Measurements from ENCODE around the gene KLRC1.
"Not testable (repeated sequence)": the region's sequence is repeated elsewhere in the genome, so short reads cannot be mapped to it uniquely, and the experiment has no call there.

KLRC1 gene

GRCh38 chr12:10420334-10420733, 32.8 kb downstream of the KLRC1 start, which contains the start of gene KLRC3:
Gene KLRC3, minus strand, starts transcription at chr12:10420595. Its CDS starts 45 bp downstream, at chr12:10420550.
- not testable (repeated sequence) for H3K36me3 ChIP-seq (replicated peaks in 1 of 2; ENCODE audit: control insufficient read depth in 2 of 2, insufficient read depth in 2 of 2, low read length in 2 of 2); H2BK120ac ChIP-seq (ENCODE audit: low read depth, low read length); H3K27me3 ChIP-seq (ENCODE audit: control insufficient read depth in 3 of 3, insufficient read depth in 3 of 3, low read depth in 1 of 3, low read length in 3 of 3); H3K9me3 ChIP-seq (replicated peaks in 1 of 2; ENCODE audit: control insufficient read depth in 2 of 2, insufficient read depth in 1 of 2, low read depth in 1 of 2, low read length in 2 of 2); H2BK15ac ChIP-seq (ENCODE audit: low read length); H3K79me1 ChIP-seq (ENCODE audit: low read depth, low read length); H4K8ac ChIP-seq (ENCODE audit: low read depth, low read length); H3K23ac ChIP-seq (ENCODE audit: low read depth, low read length, poor library complexity); H4K91ac ChIP-seq (ENCODE audit: low read depth, low read length, poor library complexity); H3K18ac ChIP-seq (ENCODE audit: low read length); H2AFZ ChIP-seq (ENCODE audit: low read length); H3K4me3 ChIP-seq (ENCODE audit: low read length in 2 of 2); H3K4me1 ChIP-seq (ENCODE audit: control insufficient read depth in 2 of 2, insufficient read depth in 1 of 2, low read depth in 1 of 2, low read length in 2 of 2); H2BK12ac ChIP-seq (ENCODE audit: low read length); H3K4ac ChIP-seq (ENCODE audit: low read length); H3K4me2 ChIP-seq (ENCODE audit: insufficient read depth, low read length, poor library complexity, severe bottlenecking); H2BK5ac ChIP-seq (ENCODE audit: low read length); H3K27ac ChIP-seq (replicated peaks; ENCODE audit: low read length); H3K14ac ChIP-seq (ENCODE audit: low read length); H3K9ac ChIP-seq (ENCODE audit: low read depth, low read length, poor library complexity); DNase-seq (ENCODE audit: low spot score); H2AK5ac ChIP-seq (ENCODE audit: low read depth, low read length)
- no CpG with 5 or more reads among the region's 1 CpG for WGBS, 2 donors (ENCODE audit: extremely low coverage in 2 of 2, insufficient read length in 2 of 2, insufficient replicate concordance in 1 of 2)

GRCh38 chr12:10409392-10409791, 43.8 kb downstream of the KLRC1 start, which contains the start of gene KLRC4:
Gene KLRC4, minus strand, starts transcription at chr12:10409757. Its CDS starts 182 bp downstream, at chr12:10409575.
- Histone ChIP-seq H3K18ac (ENCODE audit: low read length) (no peak within 1 kb of the TSS), H3K23ac (ENCODE audit: low read depth, low read length, poor library complexity) (no peak within 1 kb of the TSS), H3K27me3 (ENCODE audit: control insufficient read depth in 3 of 3, insufficient read depth in 3 of 3, low read depth in 1 of 3, low read length in 3 of 3) (no peaks in the 10 kb centered on the region), H3K27ac (replicated peaks; ENCODE audit: low read length) (no peak within 1 kb of the TSS), H3K4ac (ENCODE audit: low read length) (no peak within 1 kb of the TSS), H2BK120ac (ENCODE audit: low read depth, low read length) (no peak within 1 kb of the TSS), H3K79me1 (ENCODE audit: low read depth, low read length) (no peaks in the 10 kb centered on the region), H4K8ac (ENCODE audit: low read depth, low read length) (no peak within 1 kb of the TSS), H3K4me3 (ENCODE audit: low read length in 2 of 2) (no peak within 1 kb of the TSS), H2BK12ac (ENCODE audit: low read length) (no peak within 1 kb of the TSS), H3K9ac (ENCODE audit: low read depth, low read length, poor library complexity) (no peak within 1 kb of the TSS), H2BK15ac (ENCODE audit: low read length) (no peak within 1 kb of the TSS), H2AFZ (ENCODE audit: low read length) (no peak within 1 kb of the TSS), H2AK5ac (ENCODE audit: low read depth, low read length) (no peak within 1 kb of the TSS), H3K4me2 (ENCODE audit: insufficient read depth, low read length, poor library complexity, severe bottlenecking) (no peak within 1 kb of the TSS), H3K4me1 (ENCODE audit: control insufficient read depth in 2 of 2, insufficient read depth in 1 of 2, low read depth in 1 of 2, low read length in 2 of 2) (no peaks in the 10 kb centered on the region), H3K36me3 (replicated peaks in 1 of 2; ENCODE audit: control insufficient read depth in 2 of 2, insufficient read depth in 2 of 2, low read length in 2 of 2) (no peaks in the 10 kb centered on the region), H4K91ac (ENCODE audit: low read depth, low read length, poor library complexity) (no peak within 1 kb of the TSS), H3K9me3 (replicated peaks in 1 of 2; ENCODE audit: control insufficient read depth in 2 of 2, insufficient read depth in 1 of 2, low read depth in 1 of 2, low read length in 2 of 2) (no peaks in the 10 kb centered on the region), H2BK5ac (ENCODE audit: low read length) (no peak within 1 kb of the TSS), H3K14ac (ENCODE audit: low read length) (no peak within 1 kb of the TSS)
- DNase-seq (ENCODE audit: low spot score) = no peak
- no CpG with 5 or more reads among the region's 1 CpG for WGBS, 2 donors (ENCODE audit: extremely low coverage in 2 of 2, insufficient read length in 2 of 2, insufficient replicate concordance in 1 of 2)

GRCh38 chr12:10408842-10409241, 44.3 kb downstream of the KLRC1 start:
- Histone ChIP-seq H2AK5ac (ENCODE audit: low read depth, low read length) (no peak overlapping the region), H3K4me3 (ENCODE audit: low read length in 2 of 2) (no peak overlapping the region), H3K4me1 (ENCODE audit: control insufficient read depth in 2 of 2, insufficient read depth in 1 of 2, low read depth in 1 of 2, low read length in 2 of 2) (no peaks in the 10 kb centered on the region), H3K18ac (ENCODE audit: low read length) (no peak overlapping the region), H4K8ac (ENCODE audit: low read depth, low read length) (no peak overlapping the region), H3K27me3 (ENCODE audit: control insufficient read depth in 3 of 3, insufficient read depth in 3 of 3, low read depth in 1 of 3, low read length in 3 of 3) (no peaks in the 10 kb centered on the region), H3K36me3 (replicated peaks in 1 of 2; ENCODE audit: control insufficient read depth in 2 of 2, insufficient read depth in 2 of 2, low read length in 2 of 2) (no peaks in the 10 kb centered on the region), H3K9ac (ENCODE audit: low read depth, low read length, poor library complexity) (no peak overlapping the region), H3K14ac (ENCODE audit: low read length) (no peak overlapping the region), H2BK5ac (ENCODE audit: low read length) (no peak overlapping the region), H2BK120ac (ENCODE audit: low read depth, low read length) (no peak overlapping the region), H3K4me2 (ENCODE audit: insufficient read depth, low read length, poor library complexity, severe bottlenecking) (no peak overlapping the region), H2AFZ (ENCODE audit: low read length) (no peak overlapping the region), H2BK15ac (ENCODE audit: low read length) (no peak overlapping the region), H3K27ac (replicated peaks; ENCODE audit: low read length) (no peak overlapping the region), H4K91ac (ENCODE audit: low read depth, low read length, poor library complexity) (no peak overlapping the region), H3K79me1 (ENCODE audit: low read depth, low read length) (no peaks in the 10 kb centered on the region), H3K23ac (ENCODE audit: low read depth, low read length, poor library complexity) (no peak overlapping the region), H2BK12ac (ENCODE audit: low read length) (no peak overlapping the region), H3K4ac (ENCODE audit: low read length) (no peak overlapping the region), H3K9me3 (replicated peaks in 1 of 2; ENCODE audit: control insufficient read depth in 2 of 2, insufficient read depth in 1 of 2, low read depth in 1 of 2, low read length in 2 of 2) (no peaks in the 10 kb centered on the region)
- WGBS, 2 donors (ENCODE audit: extremely low coverage in 2 of 2, insufficient read length in 2 of 2, insufficient replicate concordance in 1 of 2) = no CpG with 5 or more reads among the region's 3 CpGs
- no peak for DNase-seq (ENCODE audit: low spot score)

- no peaks in the 10 kb centered on the region for H3K9me3 ChIP-seq (replicated peaks in 1 of 2; ENCODE audit: control insufficient read depth in 2 of 2, insufficient read depth in 1 of 2, low read depth in 1 of 2, low read length in 2 of 2)
- no peak overlapping the region for H3K9ac ChIP-seq (ENCODE audit: low read depth, low read length, poor library complexity)
- H3K18ac ChIP-seq (ENCODE audit: low read length) = no peak overlapping the region
- no peak overlapping the region for H2BK120ac ChIP-seq (ENCODE audit: low read depth, low read length)
- no peak overlapping the region for H3K4ac ChIP-seq (ENCODE audit: low read length)
- H3K4me1 ChIP-seq (ENCODE audit: control insufficient read depth in 2 of 2, insufficient read depth in 1 of 2, low read depth in 1 of 2, low read length in 2 of 2) = no peaks in the 10 kb centered on the region
- H4K91ac ChIP-seq (ENCODE audit: low read depth, low read length, poor library complexity) = no peak overlapping the region
- H2BK5ac ChIP-seq (ENCODE audit: low read length) = no peak overlapping the region
- H2AFZ ChIP-seq (ENCODE audit: low read length) = peak overlapping the region; percentile 36
- no peak overlapping the region for H4K8ac ChIP-seq (ENCODE audit: low read depth, low read length)
- H3K27ac ChIP-seq (replicated peaks; ENCODE audit: low read length) = no peak overlapping the region
- no peak overlapping the region for H3K14ac ChIP-seq (ENCODE audit: low read length)
- no peaks in the 10 kb centered on the region for H3K27me3 ChIP-seq (ENCODE audit: control insufficient read depth in 3 of 3, insufficient read depth in 3 of 3, low read depth in 1 of 3, low read length in 3 of 3)
- no peak overlapping the region for H2BK12ac ChIP-seq (ENCODE audit: low read length)
- H3K36me3 ChIP-seq (replicated peaks in 1 of 2; ENCODE audit: control insufficient read depth in 2 of 2, insufficient read depth in 2 of 2, low read length in 2 of 2) = no peaks in the 10 kb centered on the region
- no peak overlapping the region for H3K4me3 ChIP-seq (ENCODE audit: low read length in 2 of 2)
- no peaks in the 10 kb centered on the region for H3K79me1 ChIP-seq (ENCODE audit: low read depth, low read length)
- H2BK15ac ChIP-seq (ENCODE audit: low read length) = no peak overlapping the region
- H2AK5ac ChIP-seq (ENCODE audit: low read depth, low read length) = no peak overlapping the region
- no peak overlapping the region for H3K4me2 ChIP-seq (ENCODE audit: insufficient read depth, low read length, poor library complexity, severe bottlenecking)
- WGBS, 2 donors (ENCODE audit: extremely low coverage in 2 of 2, insufficient read length in 2 of 2, insufficient replicate concordance in 1 of 2) = no CpG with 5 or more reads among the region's 4 CpGs
- no peak for DNase-seq (ENCODE audit: low spot score)
- H3K23ac ChIP-seq (ENCODE audit: low read depth, low read length, poor library complexity) = no peak overlapping the region
Measured at GRCh38 chr12:10406725-10407124, 46.5 kb downstream of the KLRC1 start.

Measured in neuronal stem cell (in vitro differentiated cells).